ENCODE results near the gene SYNJ2.

Gene SYNJ2

GRCh38 chr6:158061709-158062461, 80.2 kb downstream of the SYNJ2 start:
- Histone ChIP-seq H3K4ac (ENCODE audit: low read length) (no peak overlapping the region), H2BK12ac (ENCODE audit: low read length) (no peak overlapping the region), H2AFZ (ENCODE audit: low read length) (no peak overlapping the region), H3K14ac (ENCODE audit: low read length) (peak overlapping the region; percentile 84), H3K4me1 (ENCODE audit: control insufficient read depth in 2 of 2, insufficient read depth in 1 of 2, low read depth in 1 of 2, low read length in 2 of 2) (no peaks in the 10 kb centered on the region), H3K9me3 (replicated peaks in 1 of 2; ENCODE audit: control insufficient read depth in 2 of 2, insufficient read depth in 1 of 2, low read depth in 1 of 2, low read length in 2 of 2) (peaks cover 4 to 11% of the 10 kb centered on the region in 2 donors), H3K18ac (ENCODE audit: low read length) (peak overlapping the region; percentile 72), H3K27me3 (ENCODE audit: control insufficient read depth in 3 of 3, insufficient read depth in 3 of 3, low read depth in 1 of 3, low read length in 3 of 3) (no peaks in the 10 kb centered on the region), H3K4me3 (ENCODE audit: low read length in 2 of 2) (no peak overlapping the region), H3K27ac (replicated peaks; ENCODE audit: low read length) (no peak overlapping the region), H4K8ac (ENCODE audit: low read depth, low read length) (no peak overlapping the region), H3K4me2 (ENCODE audit: insufficient read depth, low read length, poor library complexity, severe bottlenecking) (no peak overlapping the region), H4K91ac (ENCODE audit: low read depth, low read length, poor library complexity) (no peak overlapping the region), H2BK5ac (ENCODE audit: low read length) (no peak overlapping the region), H3K79me1 (ENCODE audit: low read depth, low read length) (no peaks in the 10 kb centered on the region), H3K23ac (ENCODE audit: low read depth, low read length, poor library complexity) (no peak overlapping the region), H2BK15ac (ENCODE audit: low read length) (no peak overlapping the region), H3K36me3 (replicated peaks in 1 of 2; ENCODE audit: control insufficient read depth in 2 of 2, insufficient read depth in 2 of 2, low read length in 2 of 2) (peaks cover 2 to 26% of the 10 kb centered on the region in 2 donors), H2BK120ac (ENCODE audit: low read depth, low read length) (no peak overlapping the region), H2AK5ac (ENCODE audit: low read depth, low read length) (peak overlapping the region; percentile 71), H3K9ac (ENCODE audit: low read depth, low read length, poor library complexity) (no peak overlapping the region)
- DNase-seq (ENCODE audit: low spot score), result no peak
- no CpG with 5 or more reads among the region's 29 CpGs for WGBS, 2 donors (ENCODE audit: extremely low coverage in 2 of 2, insufficient read length in 2 of 2, insufficient replicate concordance in 1 of 2)

- no peak for DNase-seq (ENCODE audit: low spot score)
Measured at GRCh38 chr6:158063736-158064135, 82.1 kb downstream of the SYNJ2 start.

GRCh38 chr6:158064725-158065251, 83.1 kb downstream of the SYNJ2 start:
- no peak overlapping the region for H4K8ac ChIP-seq (ENCODE audit: low read depth, low read length)
- no CpG with 5 or more reads among the region's 24 CpGs for WGBS, 2 donors (ENCODE audit: extremely low coverage in 2 of 2, insufficient read length in 2 of 2, insufficient replicate concordance in 1 of 2)
- H3K36me3 ChIP-seq (replicated peaks in 1 of 2; ENCODE audit: control insufficient read depth in 2 of 2, insufficient read depth in 2 of 2, low read length in 2 of 2), result peaks cover 2 to 30% of the 10 kb centered on the region in 2 donors
- H2AK5ac ChIP-seq (ENCODE audit: low read depth, low read length), result no peak overlapping the region
- peaks cover 4 to 11% of the 10 kb centered on the region in 2 donors for H3K9me3 ChIP-seq (replicated peaks in 1 of 2; ENCODE audit: control insufficient read depth in 2 of 2, insufficient read depth in 1 of 2, low read depth in 1 of 2, low read length in 2 of 2)
- H3K27me3 ChIP-seq (ENCODE audit: control insufficient read depth in 3 of 3, insufficient read depth in 3 of 3, low read depth in 1 of 3, low read length in 3 of 3), result no peaks in the 10 kb centered on the region
- no peak overlapping the region for H3K23ac ChIP-seq (ENCODE audit: low read depth, low read length, poor library complexity)
- peak overlapping the region; percentile 74 for H3K9ac ChIP-seq (ENCODE audit: low read depth, low read length, poor library complexity)
- H3K4me1 ChIP-seq (ENCODE audit: control insufficient read depth in 2 of 2, insufficient read depth in 1 of 2, low read depth in 1 of 2, low read length in 2 of 2), result peaks cover 1 to 2% of the 10 kb centered on the region in 2 donors
- DNase-seq (ENCODE audit: low spot score), result no peak
- no peak overlapping the region for H3K4ac ChIP-seq (ENCODE audit: low read length)
- no peak overlapping the region for H2BK5ac ChIP-seq (ENCODE audit: low read length)
- H3K27ac ChIP-seq (replicated peaks; ENCODE audit: low read length), result no peak overlapping the region
- H4K91ac ChIP-seq (ENCODE audit: low read depth, low read length, poor library complexity), result no peak overlapping the region
- no peak overlapping the region for H2AFZ ChIP-seq (ENCODE audit: low read length)
- no peak overlapping the region for H2BK120ac ChIP-seq (ENCODE audit: low read depth, low read length)
- no peak overlapping the region for H3K18ac ChIP-seq (ENCODE audit: low read length)
- H2BK12ac ChIP-seq (ENCODE audit: low read length), result no peak overlapping the region
- H2BK15ac ChIP-seq (ENCODE audit: low read length), result no peak overlapping the region
- H3K4me3 ChIP-seq (ENCODE audit: low read length in 2 of 2), result no peak overlapping the region
- H3K79me1 ChIP-seq (ENCODE audit: low read depth, low read length), result no peaks in the 10 kb centered on the region
- H3K4me2 ChIP-seq (ENCODE audit: insufficient read depth, low read length, poor library complexity, severe bottlenecking), result no peak overlapping the region
- H3K14ac ChIP-seq (ENCODE audit: low read length), result peak overlapping the region; percentile 48

More at GRCh38 chr6:158063736-158064135, 82.1 kb downstream of the SYNJ2 start:
- H3K23ac ChIP-seq (ENCODE audit: low read depth, low read length, poor library complexity), result no peak overlapping the region
- no peaks in the 10 kb centered on the region for H3K79me1 ChIP-seq (ENCODE audit: low read depth, low read length)
- no peak overlapping the region for H3K18ac ChIP-seq (ENCODE audit: low read length)
- no peak overlapping the region for H2BK15ac ChIP-seq (ENCODE audit: low read length)
- no peak overlapping the region for H3K4ac ChIP-seq (ENCODE audit: low read length)
- peaks cover 4 to 11% of the 10 kb centered on the region in 2 donors for H3K9me3 ChIP-seq (replicated peaks in 1 of 2; ENCODE audit: control insufficient read depth in 2 of 2, insufficient read depth in 1 of 2, low read depth in 1 of 2, low read length in 2 of 2)
- H2AK5ac ChIP-seq (ENCODE audit: low read depth, low read length), result no peak overlapping the region
- H2BK5ac ChIP-seq (ENCODE audit: low read length), result no peak overlapping the region
- H3K4me3 ChIP-seq (ENCODE audit: low read length in 2 of 2), result no peak overlapping the region
- no peak overlapping the region for H2BK12ac ChIP-seq (ENCODE audit: low read length)
- H3K36me3 ChIP-seq (replicated peaks in 1 of 2; ENCODE audit: control insufficient read depth in 2 of 2, insufficient read depth in 2 of 2, low read length in 2 of 2), result peaks cover 2 to 26% of the 10 kb centered on the region in 2 donors
- no peak overlapping the region for H3K9ac ChIP-seq (ENCODE audit: low read depth, low read length, poor library complexity)
- H3K27me3 ChIP-seq (ENCODE audit: control insufficient read depth in 3 of 3, insufficient read depth in 3 of 3, low read depth in 1 of 3, low read length in 3 of 3), result no peaks in the 10 kb centered on the region
- H2AFZ ChIP-seq (ENCODE audit: low read length), result no peak overlapping the region
- no peak overlapping the region for H4K91ac ChIP-seq (ENCODE audit: low read depth, low read length, poor library complexity)
- no peak overlapping the region for H3K14ac ChIP-seq (ENCODE audit: low read length)
- WGBS, 2 donors (ENCODE audit: extremely low coverage in 2 of 2, insufficient read length in 2 of 2, insufficient replicate concordance in 1 of 2), result no CpG with 5 or more reads among the region's 11 CpGs
- H2BK120ac ChIP-seq (ENCODE audit: low read depth, low read length), result no peak overlapping the region
- peaks cover 0 to 1% of the 10 kb centered on the region in 2 donors for H3K4me1 ChIP-seq (ENCODE audit: control insufficient read depth in 2 of 2, insufficient read depth in 1 of 2, low read depth in 1 of 2, low read length in 2 of 2)
- no peak overlapping the region for H4K8ac ChIP-seq (ENCODE audit: low read depth, low read length)
- no peak overlapping the region for H3K27ac ChIP-seq (replicated peaks; ENCODE audit: low read length)
- no peak overlapping the region for H3K4me2 ChIP-seq (ENCODE audit: insufficient read depth, low read length, poor library complexity, severe bottlenecking)

- Histone ChIP-seq H3K4me2 (ENCODE audit: insufficient read depth, low read length, poor library complexity, severe bottlenecking) (no peak overlapping the region), H3K36me3 (replicated peaks in 1 of 2; ENCODE audit: control insufficient read depth in 2 of 2, insufficient read depth in 2 of 2, low read length in 2 of 2) (peaks cover 2 to 32% of the 10 kb centered on the region in 2 donors)
- no peak for DNase-seq (ENCODE audit: low spot score)
Measured at GRCh38 chr6:158066136-158066781, 84.6 kb downstream of the SYNJ2 start.

More at GRCh38 chr6:158066136-158066781, 84.6 kb downstream of the SYNJ2 start:
- Histone ChIP-seq H2BK5ac (ENCODE audit: low read length) (no peak overlapping the region), H2BK15ac (ENCODE audit: low read length) (no peak overlapping the region), H3K18ac (ENCODE audit: low read length) (no peak overlapping the region), H3K9me3 (replicated peaks in 1 of 2; ENCODE audit: control insufficient read depth in 2 of 2, insufficient read depth in 1 of 2, low read depth in 1 of 2, low read length in 2 of 2) (peaks cover 4 to 11% of the 10 kb centered on the region in 2 donors), H3K79me1 (ENCODE audit: low read depth, low read length) (no peaks in the 10 kb centered on the region), H3K27me3 (ENCODE audit: control insufficient read depth in 3 of 3, insufficient read depth in 3 of 3, low read depth in 1 of 3, low read length in 3 of 3) (no peaks in the 10 kb centered on the region), H3K9ac (ENCODE audit: low read depth, low read length, poor library complexity) (no peak overlapping the region), H4K8ac (ENCODE audit: low read depth, low read length) (no peak overlapping the region), H3K14ac (ENCODE audit: low read length) (no peak overlapping the region), H2AK5ac (ENCODE audit: low read depth, low read length) (no peak overlapping the region), H3K4me3 (ENCODE audit: low read length in 2 of 2) (no peak overlapping the region), H3K23ac (ENCODE audit: low read depth, low read length, poor library complexity) (no peak overlapping the region), H2BK12ac (ENCODE audit: low read length) (no peak overlapping the region), H3K4ac (ENCODE audit: low read length) (no peak overlapping the region), H2AFZ (ENCODE audit: low read length) (no peak overlapping the region), H2BK120ac (ENCODE audit: low read depth, low read length) (no peak overlapping the region), H3K4me1 (ENCODE audit: control insufficient read depth in 2 of 2, insufficient read depth in 1 of 2, low read depth in 1 of 2, low read length in 2 of 2) (peaks cover 1 to 2% of the 10 kb centered on the region in 2 donors), H4K91ac (ENCODE audit: low read depth, low read length, poor library complexity) (no peak overlapping the region), H3K27ac (replicated peaks; ENCODE audit: low read length) (no peak overlapping the region)
- WGBS, 2 donors (ENCODE audit: extremely low coverage in 2 of 2, insufficient read length in 2 of 2, insufficient replicate concordance in 1 of 2), result no CpG with 5 or more reads among the region's 23 CpGs
